Mucosa of rectum (tissue), 2 donors: ENCODE measurements around the gene MED13L.

Experiments
- H3K27ac ChIP-seq, 2 donors: one replicate each; pipeline ENCODE4 v1.7.0; 2013; ENCODE audit warnings: inconsistent platforms in 2 of 2, low read depth in 2 of 2, low read length in 2 of 2
- H3K27me3 ChIP-seq, 2 donors: one replicate each; pipeline ENCODE4 v1.7.0; 2013; ENCODE audit warnings: low read length in 2 of 2; ENCODE audit not compliant: control insufficient read depth in 2 of 2, insufficient read depth in 2 of 2
- H3K36me3 ChIP-seq, 2 donors: one replicate each; pipeline ENCODE4 v1.7.0; 2013; ENCODE audit warnings: low read length in 2 of 2; ENCODE audit not compliant: control insufficient read depth in 2 of 2, insufficient read depth in 2 of 2
- H3K4me1 ChIP-seq, 2 donors: one replicate each; pipeline ENCODE4 v1.7.0; 2013; ENCODE audit warnings: low read length in 2 of 2, mild to moderate bottlenecking in 1 of 2; ENCODE audit not compliant: control insufficient read depth in 2 of 2, insufficient read depth in 2 of 2
- H3K4me3 ChIP-seq, 2 donors: one replicate each; pipeline ENCODE4 v1.7.0; 2013; ENCODE audit warnings: low read length in 2 of 2
- H3K9ac ChIP-seq, 2 donors: one replicate each; pipeline ENCODE4 v1.7.0; 2013; ENCODE audit warnings: low read length in 2 of 2, low read depth in 1 of 2, mild to moderate bottlenecking in 1 of 2
- H3K9me3 ChIP-seq, 2 donors: one replicate each; pipeline ENCODE4 v1.7.0; 2013; ENCODE audit warnings: low read length in 2 of 2; ENCODE audit not compliant: control insufficient read depth in 2 of 2
- donor health status: healthy.
- donor health status: Normal muscosa, but diverticular disease.

The MED13L gene

DNA sequence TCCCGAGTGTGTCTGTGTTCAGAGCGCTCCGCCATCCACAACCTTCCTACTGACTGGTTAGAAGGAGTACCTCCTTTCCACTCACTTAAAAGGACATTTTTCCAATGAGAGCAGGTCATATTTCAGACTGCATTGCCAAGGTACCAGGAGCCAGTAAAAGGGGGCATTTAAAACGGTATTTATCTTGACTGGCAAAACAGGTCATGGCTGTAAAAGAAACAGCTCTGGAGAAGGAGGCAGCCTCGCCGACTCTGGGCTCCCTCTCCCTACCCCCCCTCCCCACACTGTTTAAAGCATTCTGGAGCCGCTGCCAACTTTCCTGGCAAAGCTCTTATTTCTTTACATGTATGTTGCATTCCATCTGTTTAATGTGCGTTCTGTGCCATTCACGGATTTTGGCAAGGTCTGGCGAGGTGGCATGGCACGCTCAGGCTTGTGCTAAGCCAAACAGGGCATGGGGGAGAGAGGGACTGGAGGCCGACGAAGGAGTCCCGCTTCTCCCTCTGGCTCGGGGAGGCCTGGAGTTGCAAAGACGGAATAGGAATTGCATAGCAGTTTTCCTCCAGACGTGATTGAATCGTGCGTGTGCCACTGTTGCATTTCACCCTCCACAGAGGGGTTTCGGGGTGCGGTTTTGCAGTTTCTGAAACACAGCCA lies 41.2 kb upstream of the MED13L start:
- H3K4me3 ChIP-seq = no peak overlapping the region
- H3K4me1 ChIP-seq = peaks cover 8% of the 10 kb centered on the region in 2 donors
- H3K9me3 ChIP-seq = no peaks in the 10 kb centered on the region
- H3K9ac ChIP-seq = no peak overlapping the region
- H3K27ac ChIP-seq = no peak overlapping the region
- H3K27me3 ChIP-seq = no peaks in the 10 kb centered on the region
- no peaks in the 10 kb centered on the region for H3K36me3 ChIP-seq

- Histone ChIP-seq H3K27me3 (no peaks in the 10 kb centered on the region), H3K9ac (no peak overlapping the region), H3K36me3 (no peaks in the 10 kb centered on the region), H3K4me3 (no peak overlapping the region), H3K4me1 (peaks cover 8% of the 10 kb centered on the region in 2 donors), H3K9me3 (no peaks in the 10 kb centered on the region), H3K27ac (no peak overlapping the region)
Measured at GRCh38 chr12:116317986-116318575, 40.6 kb upstream of the MED13L start.

DNA sequence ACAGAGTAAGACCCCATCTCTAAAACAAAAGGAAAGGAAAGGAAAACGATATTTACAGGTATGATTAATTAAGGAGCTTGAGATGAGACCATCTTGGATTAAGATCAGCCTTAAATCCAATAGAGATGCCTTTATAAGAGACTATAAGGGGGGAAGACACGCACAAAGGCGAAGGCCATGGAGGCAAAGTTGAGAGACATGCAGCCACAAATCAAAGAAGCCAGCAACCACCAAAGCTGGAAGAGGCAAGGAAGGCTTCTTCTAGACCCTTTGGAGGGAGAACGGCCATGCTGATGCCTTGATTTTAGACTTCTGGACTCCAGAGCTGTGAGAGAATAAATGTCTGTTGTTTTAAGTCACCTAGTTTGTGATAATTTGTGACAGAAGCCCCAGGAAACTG lies 39.6 kb upstream of the MED13L start:
- peaks cover 8% of the 10 kb centered on the region in 2 donors for H3K4me1 ChIP-seq
- no peaks in the 10 kb centered on the region for H3K27me3 ChIP-seq
- no peak overlapping the region for H3K27ac ChIP-seq
- H3K4me3 ChIP-seq = no peak overlapping the region
- H3K9ac ChIP-seq = no peak overlapping the region
- H3K36me3 ChIP-seq = no peaks in the 10 kb centered on the region
- no peaks in the 10 kb centered on the region for H3K9me3 ChIP-seq

GRCh38 chr12:116314477-116314876 lies 37.0 kb upstream of the MED13L start:
- Histone ChIP-seq H3K9ac (no peak overlapping the region), H3K27me3 (no peaks in the 10 kb centered on the region), H3K9me3 (no peaks in the 10 kb centered on the region), H3K4me1 (no peaks in the 10 kb centered on the region), H3K4me3 (no peak overlapping the region), H3K27ac (no peak overlapping the region), H3K36me3 (no peaks in the 10 kb centered on the region)

GRCh38 chr12:116313194-116313927 lies 35.9 kb upstream of the MED13L start:
- Histone ChIP-seq H3K4me1 (no peaks in the 10 kb centered on the region), H3K9ac (no peak overlapping the region), H3K36me3 (no peaks in the 10 kb centered on the region), H3K4me3 (no peak overlapping the region), H3K27me3 (no peaks in the 10 kb centered on the region), H3K27ac (no peak overlapping the region), H3K9me3 (no peaks in the 10 kb centered on the region)

DNA sequence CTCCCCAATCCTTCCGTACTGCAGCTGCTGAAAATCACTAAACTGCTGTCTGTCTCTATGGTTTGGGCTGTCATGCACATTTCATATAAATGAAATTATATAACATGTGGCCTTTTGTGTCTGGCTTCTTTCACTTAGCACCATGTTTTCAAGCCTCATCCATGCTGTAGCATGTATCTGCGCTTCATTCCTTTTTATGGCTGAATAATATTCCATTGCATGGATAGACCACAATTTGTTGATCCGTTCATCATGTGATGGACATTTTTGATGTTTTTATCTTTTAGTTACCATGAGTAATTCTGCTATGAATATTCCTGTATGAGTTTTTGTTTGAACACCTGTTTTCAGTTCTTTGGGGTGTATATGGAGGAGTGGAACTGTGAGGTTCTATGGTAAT lies 32.6 kb upstream of the MED13L start:
- Histone ChIP-seq H3K27me3 (no peaks in the 10 kb centered on the region), H3K36me3 (no peaks in the 10 kb centered on the region), H3K4me3 (no peak overlapping the region), H3K4me1 (no peaks in the 10 kb centered on the region), H3K27ac (no peak overlapping the region), H3K9me3 (no peaks in the 10 kb centered on the region), H3K9ac (no peak overlapping the region)

- Histone ChIP-seq H3K9ac (no peak overlapping the region), H3K36me3 (no peaks in the 10 kb centered on the region), H3K9me3 (no peaks in the 10 kb centered on the region), H3K27ac (no peak overlapping the region), H3K4me1 (no peaks in the 10 kb centered on the region), H3K4me3 (no peak overlapping the region), H3K27me3 (no peaks in the 10 kb centered on the region)
Measured at GRCh38 chr12:116309343-116309742, 31.9 kb upstream of the MED13L start.

GRCh38 chr12:116308647-116309046 lies 31.2 kb upstream of the MED13L start:
- no peaks in the 10 kb centered on the region for H3K9me3 ChIP-seq
- H3K27me3 ChIP-seq = no peaks in the 10 kb centered on the region
- H3K27ac ChIP-seq = no peak overlapping the region
- no peaks in the 10 kb centered on the region for H3K36me3 ChIP-seq
- H3K4me3 ChIP-seq = no peak overlapping the region
- no peak overlapping the region for H3K9ac ChIP-seq
- H3K4me1 ChIP-seq = peaks cover 0 to 2% of the 10 kb centered on the region in 2 donors

DNA sequence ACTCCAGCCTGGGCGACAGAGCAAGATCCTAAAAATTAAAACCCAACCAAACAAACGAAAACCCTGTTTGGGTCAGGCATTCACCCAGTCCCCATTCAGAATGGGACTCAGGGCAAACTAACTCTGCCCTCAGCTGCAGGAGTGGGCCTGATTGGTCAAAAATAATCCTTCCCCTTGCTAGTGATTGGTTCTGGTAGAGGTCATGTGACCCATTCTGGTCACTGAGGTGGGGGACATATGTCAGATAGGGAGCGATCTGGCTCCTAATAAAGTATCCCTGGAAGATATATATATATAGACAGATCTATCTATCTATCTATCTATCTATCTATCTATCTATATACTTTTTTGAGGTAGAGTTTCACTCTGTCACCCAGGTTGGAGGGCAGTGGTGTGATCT lies 29.5 kb upstream of the MED13L start:
- no peaks in the 10 kb centered on the region for H3K27me3 ChIP-seq
- H3K9ac ChIP-seq = no peak overlapping the region
- H3K4me1 ChIP-seq = peaks cover 0 to 2% of the 10 kb centered on the region in 2 donors
- H3K9me3 ChIP-seq = no peaks in the 10 kb centered on the region
- no peak overlapping the region for H3K4me3 ChIP-seq
- H3K36me3 ChIP-seq = no peaks in the 10 kb centered on the region
- no peak overlapping the region for H3K27ac ChIP-seq

DNA sequence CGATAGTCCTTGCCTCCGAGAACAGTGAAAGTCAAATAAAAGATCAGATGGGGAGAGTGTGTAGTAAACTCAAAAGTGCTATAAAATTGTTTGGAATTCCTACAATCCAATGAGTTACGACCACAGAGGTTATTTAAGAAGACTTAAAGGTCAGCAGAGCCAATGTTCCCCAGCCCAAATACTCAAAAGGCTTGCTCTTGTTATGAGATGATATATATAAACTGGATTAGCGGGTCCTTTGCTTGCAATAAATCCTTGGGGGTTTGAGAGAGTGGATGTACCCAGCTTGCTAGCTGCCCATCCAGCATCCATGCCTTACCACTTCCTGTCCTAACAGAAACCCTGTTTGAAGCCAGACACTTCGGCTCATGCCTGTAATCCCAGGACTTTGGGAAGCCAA lies 29.0 kb upstream of the MED13L start:
- Histone ChIP-seq H3K4me1 (peaks cover 0 to 2% of the 10 kb centered on the region in 2 donors), H3K9ac (no peak overlapping the region), H3K9me3 (no peaks in the 10 kb centered on the region), H3K27ac (no peak overlapping the region), H3K4me3 (no peak overlapping the region), H3K27me3 (no peaks in the 10 kb centered on the region), H3K36me3 (no peaks in the 10 kb centered on the region)
